Activated CD8-positive, alpha-beta memory T cell treated with anti-CD3 and anti-CD28 coated beads for 24 hours (primary cell): ENCODE measurements around the gene MT1X.
"Not testable (repeated sequence)": the region's sequence is repeated elsewhere in the genome, so short reads cannot be mapped to it uniquely, and the experiment has no call there.

Experiments
- DNase-seq: peaks from one replicate; pipeline ENCODE4 v3.0.0-alpha.2; 2020

MT1X gene

DNA sequence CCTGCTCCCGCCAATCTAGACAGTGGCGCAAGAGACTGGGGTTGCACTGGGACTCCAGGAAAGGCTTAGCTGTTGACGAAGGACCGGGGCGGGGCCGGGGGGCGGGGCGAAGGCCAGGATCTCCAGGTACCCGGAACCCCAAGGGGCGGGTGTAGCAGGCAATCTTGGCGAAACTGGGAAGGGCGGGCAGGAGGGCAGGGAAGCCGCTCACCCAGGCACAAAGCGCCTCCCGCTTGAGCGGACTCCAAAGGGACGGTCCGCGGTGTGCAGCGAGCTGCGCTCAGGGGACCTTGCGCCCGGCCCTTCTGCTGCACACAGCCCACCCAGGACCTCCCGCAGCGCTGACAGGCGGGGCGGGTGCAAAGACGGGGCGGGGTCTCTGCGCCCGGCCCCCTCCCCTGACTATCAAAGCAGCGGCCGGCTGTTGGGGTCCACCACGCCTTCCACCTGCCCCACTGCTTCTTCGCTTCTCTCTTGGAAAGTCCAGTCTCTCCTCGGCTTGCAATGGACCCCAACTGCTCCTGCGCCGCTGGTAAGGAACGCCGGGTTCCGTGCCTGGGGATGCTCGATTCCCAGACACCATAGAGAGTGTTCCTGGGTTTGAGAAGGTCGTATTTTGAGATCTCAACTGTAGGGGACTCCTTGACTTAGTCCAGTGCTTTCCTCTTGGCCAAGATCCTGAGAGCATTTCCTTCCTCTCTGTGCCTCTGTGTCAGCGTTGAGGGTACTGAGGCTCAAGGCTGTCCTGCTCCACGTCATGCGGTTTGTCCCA, 24.5 kb upstream of the MT1X start, which contains the start of gene MT1F:
TSS of gene MT1F (plus strand) at position 405 of the 772 bp plus-strand sequence. CDS start at position 505, 100 bp downstream.
- DNase-seq, result peak; percentile 92

- no peak for DNase-seq
Observed at GRCh38 chr16:56658327-56658875, 23.9 kb upstream of the MT1X start.

- DNase-seq, result peak; percentile 79
Observed at GRCh38 chr16:56662357-56663354, 19.6 kb upstream of the MT1X start.

DNA sequence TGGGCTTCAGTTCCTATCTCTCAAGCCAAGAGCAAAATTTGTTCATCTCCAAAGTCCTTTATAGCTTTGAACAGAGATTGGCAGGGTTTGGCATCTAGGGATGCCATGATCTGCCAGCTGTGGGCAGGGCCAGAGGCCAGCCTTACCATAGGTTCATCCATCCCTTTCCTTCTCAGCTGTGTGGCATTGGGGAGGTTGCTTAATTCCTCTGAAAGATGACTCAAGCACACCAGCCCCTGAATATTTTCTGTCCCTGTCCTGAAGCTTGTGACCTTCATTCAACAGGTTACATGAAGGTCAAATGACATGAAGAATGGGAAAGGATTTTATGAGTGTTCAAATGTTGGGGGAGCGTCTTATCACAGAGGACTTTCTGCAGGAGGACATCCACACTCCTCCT, 17.8 kb upstream of the MT1X start:
- no peak for DNase-seq

- DNase-seq, result not testable (repeated sequence)
Observed at GRCh38 chr16:56665286-56666261, 16.7 kb upstream of the MT1X start.

DNA sequence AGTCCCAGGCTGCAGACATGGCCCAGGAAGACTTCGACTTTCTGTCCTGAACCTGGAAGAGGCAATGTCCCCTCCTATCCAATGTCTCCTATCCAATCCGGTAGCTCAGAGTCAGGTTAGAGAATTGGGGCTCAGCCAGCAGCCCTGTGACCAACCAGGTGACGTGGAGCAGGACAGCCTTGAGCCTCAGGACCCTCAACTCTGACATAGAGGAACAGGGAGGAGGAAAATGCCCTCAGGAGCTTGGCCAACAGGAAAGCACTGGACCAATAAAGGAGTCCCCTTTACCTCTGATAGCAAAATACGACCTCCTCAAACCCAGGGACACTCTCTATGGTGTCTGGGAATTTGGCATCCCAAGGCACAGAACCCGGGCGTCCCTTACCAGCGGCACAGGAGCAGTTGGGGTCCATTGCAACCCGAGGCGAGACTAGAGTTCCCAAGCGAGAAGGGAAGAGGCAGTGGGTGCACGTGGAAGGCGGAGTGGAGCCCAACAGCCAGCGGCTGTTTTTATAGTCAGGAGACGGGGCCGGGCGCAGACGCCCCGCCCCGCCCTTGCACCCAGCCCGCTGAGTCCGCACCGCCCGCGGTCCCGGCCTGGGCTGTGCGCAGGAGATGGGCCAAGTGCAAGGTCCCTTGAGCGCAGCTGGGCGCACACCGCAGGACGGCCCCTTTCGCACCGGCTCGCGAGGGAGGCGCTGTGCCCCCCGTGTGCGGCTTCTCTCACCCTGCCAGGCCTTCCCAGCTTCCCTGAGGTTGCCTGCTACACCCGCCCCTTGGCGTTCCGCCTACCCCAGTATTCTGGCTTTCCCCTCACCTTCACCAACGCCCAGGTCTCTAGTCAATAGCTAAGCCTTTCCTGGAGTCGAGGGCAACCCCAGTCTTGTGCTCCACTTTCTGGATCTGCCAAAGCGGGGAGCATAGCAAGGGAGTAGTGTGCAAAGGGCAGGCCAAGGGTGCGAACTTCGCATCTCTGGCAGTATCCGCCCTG, 14.4 kb upstream of the MT1X start, which contains the start of gene MT1G:
TSS of gene MT1G (minus strand) at position 485 of the 991 bp plus-strand sequence. CDS start at position 413, 72 bp downstream.
- peak; percentile 70 for DNase-seq

DNA sequence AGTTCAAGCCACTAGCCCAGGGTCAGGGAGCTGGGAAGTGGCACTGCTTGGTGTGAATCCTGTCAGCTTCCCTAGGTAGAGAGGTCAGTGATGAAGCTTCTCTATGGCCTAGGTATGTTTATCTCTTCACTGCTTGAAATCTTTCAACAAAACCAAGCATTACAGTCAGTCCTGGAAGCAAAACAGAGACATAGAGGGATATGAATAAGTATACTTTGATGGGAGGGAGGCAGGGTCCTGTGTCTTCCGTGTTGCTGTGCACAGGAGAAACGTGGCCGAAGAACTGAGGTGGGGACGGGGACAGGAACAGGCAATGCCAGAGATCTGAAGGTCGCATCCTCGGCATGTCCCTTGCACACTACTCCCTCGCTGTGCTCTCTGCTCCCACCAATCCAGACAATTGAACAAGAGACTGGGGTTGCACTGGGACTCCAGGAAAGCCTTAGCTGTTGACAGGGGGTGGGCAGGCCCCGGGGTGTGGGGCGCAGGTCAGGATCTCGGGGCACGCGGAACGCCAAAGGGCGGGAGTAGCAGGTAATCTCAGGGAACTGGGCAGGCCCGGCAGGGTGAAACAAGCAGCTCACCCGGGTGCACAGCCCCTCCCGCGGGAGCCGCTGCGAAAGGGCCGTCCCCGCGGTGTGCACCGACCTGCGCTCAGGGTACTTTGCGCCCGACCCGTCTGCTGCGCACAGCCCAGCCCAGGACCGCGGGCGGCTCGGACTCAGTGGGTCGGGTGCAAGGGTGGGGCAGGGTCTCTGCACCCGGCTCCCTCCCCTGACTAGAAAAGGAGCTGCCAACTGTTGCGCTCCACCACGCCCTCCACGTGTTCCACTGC, 13.0 kb upstream of the MT1X start, which contains the start of gene MT1H:
TSS of gene MT1H (plus strand) at position 810 of the 835 bp plus-strand sequence. CDS start 71 bp downstream, outside the sequence.
- DNase-seq, result no peak

- no peak for DNase-seq
Observed at GRCh38 chr16:56669840-56670619, 12.2 kb upstream of the MT1X start.

DNA sequence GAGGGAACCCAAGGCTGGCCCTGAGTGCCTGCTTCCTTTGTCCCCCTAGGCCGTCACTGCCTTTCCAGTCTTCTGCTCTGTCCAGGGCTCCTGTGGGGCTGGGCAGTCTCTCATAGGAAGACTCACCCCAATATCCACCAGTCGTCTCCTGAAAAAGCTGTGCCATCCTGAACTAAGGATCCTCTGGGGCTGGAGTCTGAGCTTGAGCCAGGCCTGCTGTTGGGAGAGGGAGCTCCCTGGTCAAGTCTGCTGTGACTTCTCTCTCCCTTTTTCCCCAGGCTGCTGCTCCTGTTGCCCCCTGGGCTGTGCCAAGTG, 11.7 kb upstream of the MT1X start:
- no peak for DNase-seq

DNA sequence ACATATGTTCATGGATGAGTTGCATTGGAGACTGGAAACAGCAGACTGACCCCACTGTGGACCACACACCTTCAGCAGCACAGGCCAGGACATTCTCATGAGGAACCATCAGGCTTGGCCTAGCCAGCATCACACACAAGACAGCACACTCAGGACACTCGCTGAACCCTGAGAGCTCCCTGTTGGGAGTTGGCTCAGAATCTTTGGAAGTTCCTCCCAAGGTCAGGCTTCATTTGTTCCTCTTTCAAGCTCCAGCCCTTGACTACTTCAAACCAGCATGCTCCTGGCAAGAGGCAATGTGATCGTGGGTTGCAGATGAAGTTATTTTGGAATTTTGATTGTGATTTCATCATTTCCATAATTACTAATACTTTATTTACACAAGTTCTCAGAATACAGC, 10.6 kb upstream of the MT1X start:
- DNase-seq, result not testable (repeated sequence)

DNA sequence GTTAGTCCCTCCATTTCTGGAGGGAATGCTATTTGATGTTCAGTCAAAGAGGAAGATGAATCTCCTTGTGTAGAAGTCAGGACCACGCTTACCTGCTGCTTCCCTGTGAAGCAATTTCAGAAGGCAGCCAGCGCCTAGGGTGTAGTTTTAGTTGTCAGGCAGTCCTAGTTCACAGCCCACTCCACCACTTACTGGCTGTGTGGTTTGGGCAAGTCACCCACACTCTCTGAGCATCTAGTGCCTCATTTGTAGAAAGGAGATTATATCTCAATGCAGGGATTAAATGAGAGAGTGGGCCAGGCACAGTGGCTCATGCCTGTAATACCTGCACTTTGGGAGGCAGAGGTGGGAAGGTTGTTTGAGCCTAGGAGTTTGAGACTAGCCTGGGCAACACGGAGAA, 10.1 kb upstream of the MT1X start:
- DNase-seq, result not testable (repeated sequence)

GRCh38 chr16:56672761-56673536, 9.3 kb upstream of the MT1X start:
- no peak for DNase-seq

DNA sequence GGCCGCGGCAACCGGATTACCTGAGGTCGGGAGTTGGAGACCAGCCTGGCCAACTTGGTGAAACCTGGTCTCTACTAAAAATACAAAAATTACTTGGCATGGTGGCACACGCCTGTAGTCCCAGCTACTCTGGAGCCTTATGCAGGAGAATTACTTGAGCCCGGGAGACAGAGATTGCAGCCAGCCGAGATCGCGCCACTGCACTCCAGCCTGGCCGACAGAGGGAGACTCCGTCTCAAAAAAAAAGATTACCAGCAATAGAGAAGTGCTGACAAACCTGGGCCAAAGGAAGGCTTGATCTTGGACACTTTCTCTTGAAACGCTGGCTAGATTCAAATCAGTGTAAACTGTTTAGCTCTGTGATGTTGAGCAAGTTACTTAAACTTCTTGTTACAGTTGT, 8.3 kb upstream of the MT1X start:
- DNase-seq, result no peak

GRCh38 chr16:56674570-56674969, 7.7 kb upstream of the MT1X start:
- DNase-seq, result not testable (repeated sequence)

- peak; percentile 83 for DNase-seq
Observed at GRCh38 chr16:56675685-56676210, 6.5 kb upstream of the MT1X start.

GRCh38 chr16:56677474-56677873, 4.8 kb upstream of the MT1X start:
- no peak for DNase-seq

- DNase-seq, result no peak
Observed at GRCh38 chr16:56679078-56679730, 3.1 kb upstream of the MT1X start.
